22Rv1 (cell line): ENCODE results near the gene ACOT4.

Source experiments
- ZFX ChIP-seq: fragments of 450-650 bp; IDR thresholded peaks from 2 replicates; pipeline ENCODE4 v1.6.1; 2017; ENCODE audit warnings: antibody characterized with exemption, borderline replicate concordance
- TF ChIP-seq, protein P1 (sequence below): fragments of 450-650 bp; IDR thresholded peaks from 2 replicates; pipeline ENCODE4 v1.5.1; 2017; ENCODE audit warnings: mild to moderate bottlenecking

DNA sequence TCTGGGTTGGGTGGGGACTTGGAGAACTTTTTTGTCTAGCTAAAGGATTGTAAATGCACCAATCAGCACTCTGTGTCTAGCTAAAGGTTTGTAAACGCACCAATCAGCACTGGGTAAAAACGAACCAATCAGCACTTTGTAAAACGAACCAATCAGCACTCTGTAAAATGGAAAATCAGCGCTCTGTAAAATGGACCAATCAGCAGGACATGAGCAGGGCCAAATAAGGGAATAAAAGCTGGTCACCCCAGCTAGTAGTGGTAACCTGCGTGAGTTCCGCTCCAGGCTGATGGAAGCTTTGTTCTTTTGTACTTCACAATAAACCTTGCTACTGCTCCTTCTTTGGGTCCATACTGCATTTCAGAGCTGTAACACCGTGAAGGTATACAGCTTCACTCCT lies 24.3 kb upstream of the ACOT4 start:
- TF ChIP-seq, protein P1, sequence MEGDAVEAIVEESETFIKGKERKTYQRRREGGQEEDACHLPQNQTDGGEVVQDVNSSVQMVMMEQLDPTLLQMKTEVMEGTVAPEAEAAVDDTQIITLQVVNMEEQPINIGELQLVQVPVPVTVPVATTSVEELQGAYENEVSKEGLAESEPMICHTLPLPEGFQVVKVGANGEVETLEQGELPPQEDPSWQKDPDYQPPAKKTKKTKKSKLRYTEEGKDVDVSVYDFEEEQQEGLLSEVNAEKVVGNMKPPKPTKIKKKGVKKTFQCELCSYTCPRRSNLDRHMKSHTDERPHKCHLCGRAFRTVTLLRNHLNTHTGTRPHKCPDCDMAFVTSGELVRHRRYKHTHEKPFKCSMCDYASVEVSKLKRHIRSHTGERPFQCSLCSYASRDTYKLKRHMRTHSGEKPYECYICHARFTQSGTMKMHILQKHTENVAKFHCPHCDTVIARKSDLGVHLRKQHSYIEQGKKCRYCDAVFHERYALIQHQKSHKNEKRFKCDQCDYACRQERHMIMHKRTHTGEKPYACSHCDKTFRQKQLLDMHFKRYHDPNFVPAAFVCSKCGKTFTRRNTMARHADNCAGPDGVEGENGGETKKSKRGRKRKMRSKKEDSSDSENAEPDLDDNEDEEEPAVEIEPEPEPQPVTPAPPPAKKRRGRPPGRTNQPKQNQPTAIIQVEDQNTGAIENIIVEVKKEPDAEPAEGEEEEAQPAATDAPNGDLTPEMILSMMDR: no peak
- TF ChIP-seq ZFX: no peak
